ENCODE measurements around the gene FXYD5.

GRCh38 chr19:35119578-35120155, 34.9 kb upstream of the FXYD5 start:
- TF ChIP-seq CTCF (IDR thresholded peaks at IDR 0.05; ENCODE audit: poor library complexity, severe bottlenecking) (no peak), POLR2AphosphoS5 (IDR thresholded peaks at IDR 0.05) (no peak), RAD21 (conservative IDR thresholded peaks at IDR 0.05) (no peak), EP300 (conservative IDR thresholded peaks at IDR 0.05; ENCODE audit: poor library complexity, severe bottlenecking) (no peak), EZH2 (IDR thresholded peaks at IDR 0.05; ENCODE audit: borderline replicate concordance, insufficient read depth, low read length, poor library complexity, severe bottlenecking) (no peak)
